ENCODE data around the gene KCNMB4.

Gene KCNMB4

GRCh38 chr12:70459786-70460185 is 93.7 kb downstream of the KCNMB4 start:
- Histone ChIP-seq H3K27ac (no peak overlapping the region), H3K4me3 (ENCODE audit: low read depth, low read length) (no peak overlapping the region), H3K36me3 (replicated peaks) (no peaks in the 10 kb centered on the region), H3K27me3 (replicated peaks) (no peaks in the 10 kb centered on the region)
- TF ChIP-seq CTCF (IDR thresholded peaks at IDR 0.05; ENCODE audit: low read depth, low read length, missing control alignments), result no peak
- no peak for DNase-seq
- in situ Hi-C loops (cut with HindIII; ENCODE audit: low pct_ligation_motif_present, low sequenced_read_pairs), result no loop called here

GRCh38 chr12:70463997-70464396 is 97.9 kb downstream of the KCNMB4 start:
- in situ Hi-C loops (cut with HindIII; ENCODE audit: low pct_ligation_motif_present, low sequenced_read_pairs), result no loop called here
- Histone ChIP-seq H3K4me3 (ENCODE audit: low read depth, low read length) (no peak overlapping the region), H3K27me3 (replicated peaks) (no peaks in the 10 kb centered on the region), H3K27ac (no peak overlapping the region), H3K36me3 (replicated peaks) (no peaks in the 10 kb centered on the region)
- no peak for TF ChIP-seq CTCF (IDR thresholded peaks at IDR 0.05; ENCODE audit: low read depth, low read length, missing control alignments)
- no peak for DNase-seq

GRCh38 chr12:70466753-70467152 is 100.7 kb downstream of the KCNMB4 start:
- no peaks in the 10 kb centered on the region for H3K36me3 ChIP-seq (replicated peaks)
- H3K27me3 ChIP-seq (replicated peaks), result no peaks in the 10 kb centered on the region
- no peak for DNase-seq
- H3K27ac ChIP-seq, result no peak overlapping the region
- no peak overlapping the region for H3K4me3 ChIP-seq (ENCODE audit: low read depth, low read length)
- in situ Hi-C loops (cut with HindIII; ENCODE audit: low pct_ligation_motif_present, low sequenced_read_pairs), result no loop called here
- TF ChIP-seq CTCF (IDR thresholded peaks at IDR 0.05; ENCODE audit: low read depth, low read length, missing control alignments), result no peak

GRCh38 chr12:70467476-70467875 is 101.4 kb downstream of the KCNMB4 start:
- Histone ChIP-seq H3K27ac (no peak overlapping the region), H3K36me3 (replicated peaks) (no peaks in the 10 kb centered on the region), H3K4me3 (ENCODE audit: low read depth, low read length) (no peak overlapping the region), H3K27me3 (replicated peaks) (no peaks in the 10 kb centered on the region)
- in situ Hi-C loops (cut with HindIII; ENCODE audit: low pct_ligation_motif_present, low sequenced_read_pairs), result no loop called here
- no peak for DNase-seq
- TF ChIP-seq CTCF (IDR thresholded peaks at IDR 0.05; ENCODE audit: low read depth, low read length, missing control alignments), result no peak

- no peak overlapping the region for H3K4me3 ChIP-seq (ENCODE audit: low read depth, low read length)
- H3K36me3 ChIP-seq (replicated peaks), result no peaks in the 10 kb centered on the region
- DNase-seq, result no peak
- H3K27me3 ChIP-seq (replicated peaks), result no peaks in the 10 kb centered on the region
- no peak overlapping the region for H3K27ac ChIP-seq
- in situ Hi-C loops (cut with HindIII; ENCODE audit: low pct_ligation_motif_present, low sequenced_read_pairs), result no loop called here
- TF ChIP-seq CTCF (IDR thresholded peaks at IDR 0.05; ENCODE audit: low read depth, low read length, missing control alignments), result no peak
Observed at GRCh38 chr12:70467918-70468733, 102.0 kb downstream of the KCNMB4 start.

- Histone ChIP-seq H3K27me3 (replicated peaks) (no peaks in the 10 kb centered on the region), H3K4me3 (ENCODE audit: low read depth, low read length) (no peak overlapping the region), H3K36me3 (replicated peaks) (no peaks in the 10 kb centered on the region), H3K27ac (no peak overlapping the region)
- no peak for DNase-seq
- in situ Hi-C loops (cut with HindIII; ENCODE audit: low pct_ligation_motif_present, low sequenced_read_pairs), result no loop called here
- TF ChIP-seq CTCF (IDR thresholded peaks at IDR 0.05; ENCODE audit: low read depth, low read length, missing control alignments), result no peak
Observed at GRCh38 chr12:70468741-70469140, 102.7 kb downstream of the KCNMB4 start.
